Measurements from ENCODE around the gene HECW1.
A peak's percentile ranks its signal among the peaks of the same experiment; 100 is the strongest.

The HECW1 gene

GRCh38 chr7:43444711-43445578 lies 332.5 kb downstream of the HECW1 start:
- DNase-seq: no peak

- DNase-seq: no peak
These were observed 337.1 kb downstream of the HECW1 start for GRCh38 chr7:43449577-43449976.

- no peak for DNase-seq
These were observed 338.4 kb downstream of the HECW1 start for GRCh38 chr7:43450894-43451293.

- peak in 1 of 2 experiments; percentile 30 for DNase-seq
These were observed 342.6 kb downstream of the HECW1 start for GRCh38 chr7:43454936-43455518.

GRCh38 chr7:43456200-43456599 lies 343.8 kb downstream of the HECW1 start:
- peak in 1 of 2 experiments; percentile 59 for DNase-seq

- DNase-seq: no peak
These were observed 346.0 kb downstream of the HECW1 start for GRCh38 chr7:43458330-43459018.

- DNase-seq: no peak
These were observed 346.5 kb downstream of the HECW1 start for GRCh38 chr7:43459019-43459337.

GRCh38 chr7:43460733-43461348 lies 348.4 kb downstream of the HECW1 start:
- DNase-seq: no peak

- DNase-seq: no peak
These were observed 349.0 kb downstream of the HECW1 start for GRCh38 chr7:43461349-43462024.

GRCh38 chr7:43462836-43463235 lies 350.4 kb downstream of the HECW1 start:
- no peak for DNase-seq

- no peak for DNase-seq
These were observed 351.0 kb downstream of the HECW1 start for GRCh38 chr7:43463401-43463980.

- no peak for DNase-seq
These were observed 353.4 kb downstream of the HECW1 start for GRCh38 chr7:43465581-43466554.

GRCh38 chr7:43467406-43467805 lies 355.0 kb downstream of the HECW1 start:
- no peak for DNase-seq

- no peak for DNase-seq
These were observed 355.4 kb downstream of the HECW1 start for GRCh38 chr7:43467846-43468245.

GRCh38 chr7:43469051-43469450 lies 356.6 kb downstream of the HECW1 start:
- no peak for DNase-seq

GRCh38 chr7:43470110-43470509 lies 357.7 kb downstream of the HECW1 start:
- no peak for DNase-seq

GRCh38 chr7:43475983-43476382 lies 363.5 kb downstream of the HECW1 start:
- DNase-seq: no peak

- DNase-seq: no peak
These were observed 364.4 kb downstream of the HECW1 start for GRCh38 chr7:43476896-43477295.

GRCh38 chr7:43479042-43479441 lies 366.6 kb downstream of the HECW1 start:
- peak in 1 of 2 experiments; percentile 23 for DNase-seq

GRCh38 chr7:43479543-43479942 lies 367.1 kb downstream of the HECW1 start:
- no peak for DNase-seq

GRCh38 chr7:43480581-43480980 lies 368.1 kb downstream of the HECW1 start:
- DNase-seq: no peak
